Measurements from ENCODE around the gene AHSP.

The AHSP gene

GRCh38 chr16:31488468-31489297 lies 39.0 kb upstream of the AHSP start:
- CTCF ChIA-PET = interaction anchor here (0.6 to 1.2 kb wide), 3 partner anchors 16 to 28 kb away, joined by 3 to 4 read pairs (median 3); no protein-coding TSS in a partner anchor
- TF ChIP-seq CTCF (conservative IDR thresholded peaks at IDR 0.05; ENCODE audit: low read depth) = no peak
- no peak overlapping the region for H3K27ac ChIP-seq
- no peak for DNase-seq (ENCODE audit: low spot score)
- POLR2A ChIA-PET (ENCODE audit: low non-redundant PET) = no interaction called here

GRCh38 chr16:31489298-31489564 lies 38.5 kb upstream of the AHSP start:
- ChIA-PET POLR2A (ENCODE audit: low non-redundant PET) (no interaction called here), CTCF (interaction anchor here (0.6 kb wide), 1 partner anchor 22 kb away, joined by 4 read pairs; no protein-coding TSS in a partner anchor)
- TF ChIP-seq CTCF (conservative IDR thresholded peaks at IDR 0.05; ENCODE audit: low read depth) = no peak
- DNase-seq (ENCODE audit: low spot score) = no peak
- H3K27ac ChIP-seq = no peak overlapping the region

- ChIA-PET CTCF (no interaction called here), POLR2A (ENCODE audit: low non-redundant PET) (no interaction called here)
- H3K27ac ChIP-seq = peak overlapping the region; percentile 14
- DNase-seq (ENCODE audit: low spot score) = no peak
- no peak for TF ChIP-seq CTCF (conservative IDR thresholded peaks at IDR 0.05; ENCODE audit: low read depth)
Observed at GRCh38 chr16:31489616-31490584, 37.8 kb upstream of the AHSP start.

GRCh38 chr16:31491778-31492418 lies 35.8 kb upstream of the AHSP start:
- ChIA-PET CTCF (interaction anchor here (0.6 to 1.0 kb wide), 2 partner anchors 19 to 369 kb away, joined by 3 to 5 read pairs; no protein-coding TSS in a partner anchor), POLR2A (ENCODE audit: low non-redundant PET) (no interaction called here)
- H3K27ac ChIP-seq = no peak overlapping the region
- DNase-seq (ENCODE audit: low spot score) = no peak
- no peak for TF ChIP-seq CTCF (conservative IDR thresholded peaks at IDR 0.05; ENCODE audit: low read depth)

GRCh38 chr16:31493506-31494125 lies 34.1 kb upstream of the AHSP start:
- DNase-seq (ENCODE audit: low spot score) = no peak
- CTCF ChIA-PET = interaction anchor here (0.7 kb wide), 1 partner anchor 222 kb away, joined by 3 read pairs; no protein-coding TSS in a partner anchor
- no peak for TF ChIP-seq CTCF (conservative IDR thresholded peaks at IDR 0.05; ENCODE audit: low read depth)
- POLR2A ChIA-PET (ENCODE audit: low non-redundant PET) = interaction anchor here (0.6 kb wide), 1 partner anchor 380 kb away, joined by 5 read pairs; the partner anchor contains the start of gene ZNF267
- H3K27ac ChIP-seq = no peak overlapping the region
